Ishikawa (cell line): Measurements from ENCODE around the gene GTPBP3.

Experiments used
- CEBPB ChIP-seq: IDR thresholded peaks from 2 replicates; pipeline ENCODE4 v1.6.1; 2012
- CREB1 ChIP-seq: IDR thresholded peaks from 2 replicates; pipeline ENCODE4 v1.6.1; 2012; ENCODE audit warnings: low read depth
- EGR1 ChIP-seq: IDR thresholded peaks from 2 replicates; pipeline ENCODE4 v1.6.1; 2012
- EP300 ChIP-seq: IDR thresholded peaks from 2 replicates; pipeline ENCODE4 v1.6.1; 2012; ENCODE audit warnings: borderline replicate concordance
- FOXM1 ChIP-seq: IDR thresholded peaks from 2 replicates; pipeline ENCODE4 v1.6.1; 2012; ENCODE audit warnings: low read depth, borderline replicate concordance
- NFIC ChIP-seq: IDR thresholded peaks from 2 replicates; pipeline ENCODE4 v1.6.1; 2012
- RAD21 ChIP-seq: IDR thresholded peaks from 2 replicates; pipeline ENCODE4 v1.6.1; 2012; ENCODE audit warnings: low read depth
- TAF1 ChIP-seq: IDR thresholded peaks from 2 replicates; pipeline ENCODE4 v1.6.1; 2012; ENCODE audit warnings: low read depth, mild to moderate bottlenecking
- TCF12 ChIP-seq: IDR thresholded peaks from 2 replicates; pipeline ENCODE4 v1.6.1; 2012; ENCODE audit warnings: low read depth
- TEAD4 ChIP-seq: IDR thresholded peaks from 2 replicates; pipeline ENCODE4 v1.6.1; 2012
- YY1 ChIP-seq: IDR thresholded peaks from 2 replicates; pipeline ENCODE4 v1.6.1; 2012; ENCODE audit warnings: low read depth
- ZBTB7A ChIP-seq: IDR thresholded peaks from 2 replicates; pipeline ENCODE4 v1.6.1; 2012; ENCODE audit warnings: low read depth
- TF ChIP-seq, protein P1 (sequence below): IDR thresholded peaks from 2 replicates; pipeline ENCODE4 v1.6.1; 2012; ENCODE audit warnings: low read depth, mild to moderate bottlenecking
- TF ChIP-seq, protein P2 (sequence below): IDR thresholded peaks from 2 replicates; pipeline ENCODE4 v1.6.1; 2012
- TF ChIP-seq, protein P3 (sequence below): IDR thresholded peaks from 2 replicates; pipeline ENCODE4 v1.6.1; 2012

Gene GTPBP3

DNA sequence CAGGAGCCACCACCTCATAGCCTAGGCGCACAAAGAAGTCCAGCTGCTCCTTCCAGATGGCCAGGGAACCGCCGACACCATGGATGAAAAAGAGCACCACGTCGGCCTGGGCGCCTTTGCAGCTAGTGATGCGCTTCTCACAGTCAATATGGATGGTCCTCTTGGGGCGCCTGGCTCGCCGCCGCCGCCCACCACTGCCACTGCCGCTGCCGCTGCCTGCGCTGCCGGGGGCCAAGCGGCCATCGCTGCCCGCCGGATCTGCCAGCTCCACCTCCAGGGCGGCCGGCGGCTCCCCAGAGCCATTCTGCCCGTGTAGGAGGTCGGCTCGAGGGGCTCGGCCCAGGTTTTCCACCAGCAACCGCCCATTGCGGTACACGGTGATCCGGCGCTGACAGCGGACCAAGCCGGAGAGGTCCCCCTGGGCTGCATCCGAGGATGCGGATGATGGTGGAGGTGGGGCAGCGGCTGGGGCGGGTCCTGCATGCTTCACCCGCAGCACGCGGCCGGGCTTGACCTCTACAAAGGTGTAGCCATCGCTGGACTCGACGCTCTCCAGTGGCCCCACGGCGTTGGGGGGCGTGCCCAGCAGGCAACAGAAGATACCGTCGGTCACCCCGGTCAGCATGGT lies 36.2 kb upstream of the GTPBP3 start:
- TF ChIP-seq, protein P1, sequence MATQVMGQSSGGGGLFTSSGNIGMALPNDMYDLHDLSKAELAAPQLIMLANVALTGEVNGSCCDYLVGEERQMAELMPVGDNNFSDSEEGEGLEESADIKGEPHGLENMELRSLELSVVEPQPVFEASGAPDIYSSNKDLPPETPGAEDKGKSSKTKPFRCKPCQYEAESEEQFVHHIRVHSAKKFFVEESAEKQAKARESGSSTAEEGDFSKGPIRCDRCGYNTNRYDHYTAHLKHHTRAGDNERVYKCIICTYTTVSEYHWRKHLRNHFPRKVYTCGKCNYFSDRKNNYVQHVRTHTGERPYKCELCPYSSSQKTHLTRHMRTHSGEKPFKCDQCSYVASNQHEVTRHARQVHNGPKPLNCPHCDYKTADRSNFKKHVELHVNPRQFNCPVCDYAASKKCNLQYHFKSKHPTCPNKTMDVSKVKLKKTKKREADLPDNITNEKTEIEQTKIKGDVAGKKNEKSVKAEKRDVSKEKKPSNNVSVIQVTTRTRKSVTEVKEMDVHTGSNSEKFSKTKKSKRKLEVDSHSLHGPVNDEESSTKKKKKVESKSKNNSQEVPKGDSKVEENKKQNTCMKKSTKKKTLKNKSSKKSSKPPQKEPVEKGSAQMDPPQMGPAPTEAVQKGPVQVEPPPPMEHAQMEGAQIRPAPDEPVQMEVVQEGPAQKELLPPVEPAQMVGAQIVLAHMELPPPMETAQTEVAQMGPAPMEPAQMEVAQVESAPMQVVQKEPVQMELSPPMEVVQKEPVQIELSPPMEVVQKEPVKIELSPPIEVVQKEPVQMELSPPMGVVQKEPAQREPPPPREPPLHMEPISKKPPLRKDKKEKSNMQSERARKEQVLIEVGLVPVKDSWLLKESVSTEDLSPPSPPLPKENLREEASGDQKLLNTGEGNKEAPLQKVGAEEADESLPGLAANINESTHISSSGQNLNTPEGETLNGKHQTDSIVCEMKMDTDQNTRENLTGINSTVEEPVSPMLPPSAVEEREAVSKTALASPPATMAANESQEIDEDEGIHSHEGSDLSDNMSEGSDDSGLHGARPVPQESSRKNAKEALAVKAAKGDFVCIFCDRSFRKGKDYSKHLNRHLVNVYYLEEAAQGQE = no peak
- TF ChIP-seq TEAD4 (no peak), EGR1 (no peak), NFIC (no peak), TAF1 (no peak), FOXM1 (no peak), ZBTB7A (no peak), CEBPB (no peak), EP300 (no peak), TCF12 (no peak), RAD21 (no peak), YY1 (no peak), CREB1 (no peak)
- TF ChIP-seq, protein P2, sequence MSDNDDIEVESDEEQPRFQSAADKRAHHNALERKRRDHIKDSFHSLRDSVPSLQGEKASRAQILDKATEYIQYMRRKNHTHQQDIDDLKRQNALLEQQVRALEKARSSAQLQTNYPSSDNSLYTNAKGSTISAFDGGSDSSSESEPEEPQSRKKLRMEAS = no peak
- TF ChIP-seq, protein P3, sequence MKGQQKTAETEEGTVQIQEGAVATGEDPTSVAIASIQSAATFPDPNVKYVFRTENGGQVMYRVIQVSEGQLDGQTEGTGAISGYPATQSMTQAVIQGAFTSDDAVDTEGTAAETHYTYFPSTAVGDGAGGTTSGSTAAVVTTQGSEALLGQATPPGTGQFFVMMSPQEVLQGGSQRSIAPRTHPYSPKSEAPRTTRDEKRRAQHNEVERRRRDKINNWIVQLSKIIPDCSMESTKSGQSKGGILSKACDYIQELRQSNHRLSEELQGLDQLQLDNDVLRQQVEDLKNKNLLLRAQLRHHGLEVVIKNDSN = no peak

DNA sequence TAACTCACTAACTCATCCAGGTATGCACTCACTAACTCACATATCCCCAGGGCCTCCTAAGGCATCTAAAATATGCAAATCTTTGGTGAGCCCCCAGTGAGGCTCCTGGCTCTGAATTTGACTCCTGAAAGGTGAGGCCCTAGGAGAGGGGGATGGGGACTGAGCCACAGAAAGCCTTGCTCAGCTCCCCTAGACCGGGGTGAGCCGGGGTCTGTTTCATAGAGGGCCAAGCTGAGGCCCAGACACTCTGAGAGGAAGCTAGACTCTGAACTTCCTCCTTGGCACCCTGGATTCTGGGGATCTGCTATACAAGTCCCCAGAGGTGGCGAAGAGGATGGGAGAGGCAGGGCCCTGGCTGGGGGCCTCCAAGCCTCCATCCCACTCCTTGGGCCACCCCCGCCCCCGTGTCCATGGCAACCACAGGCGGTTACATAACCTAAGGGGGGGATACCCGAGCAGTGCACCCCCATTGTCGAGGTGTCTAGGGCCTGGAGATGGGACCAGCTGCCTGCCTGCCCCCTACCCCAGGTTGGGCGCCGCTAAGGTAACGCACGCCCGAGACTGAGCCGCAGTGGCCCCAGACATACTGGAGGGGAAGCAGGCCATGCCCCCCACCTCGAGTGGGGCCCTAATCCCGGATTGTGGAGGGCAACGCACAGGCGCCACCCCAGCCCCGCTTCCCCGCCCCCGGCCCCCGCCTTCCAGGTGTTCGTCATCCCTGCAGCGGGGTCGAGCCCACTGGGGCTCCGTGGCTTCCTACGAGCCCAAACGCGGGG lies 34.8 kb upstream of the GTPBP3 start:
- TF ChIP-seq, protein P2 = no peak
- TF ChIP-seq EP300 (no peak), CREB1 (no peak), NFIC (no peak), YY1 (no peak), TEAD4 (no peak), TAF1 (no peak), RAD21 (no peak), EGR1 (no peak), TCF12 (no peak), ZBTB7A (no peak), FOXM1 (no peak), CEBPB (no peak)
- TF ChIP-seq, protein P3 = no peak
- TF ChIP-seq, protein P1 = no peak

- TF ChIP-seq CEBPB (no peak), ZBTB7A (peak; percentile 35)
- TF ChIP-seq, protein P3 = peak; percentile 87
- TF ChIP-seq, protein P2 = peak; percentile 47; the same call in 1 of the 2 replicates
Observed at GRCh38 chr19:17303167-17303939, 34.0 kb upstream of the GTPBP3 start, which contains the start of gene ABHD8. TSS of gene ABHD8 (minus strand) at chr19:17303425. CDS start at chr19:17301616, 1,809 bp downstream.

GRCh38 chr19:17303940-17304267 lies 33.4 kb upstream of the GTPBP3 start:
- TF ChIP-seq EP300 = no peak
- TF ChIP-seq, protein P1 = no peak
- no peak for TF ChIP-seq YY1
- no peak for TF ChIP-seq RAD21
- TF ChIP-seq, protein P3 = no peak
- TF ChIP-seq CEBPB = no peak
- no peak for TF ChIP-seq CREB1
- no peak for TF ChIP-seq TEAD4
- no peak for TF ChIP-seq FOXM1
- TF ChIP-seq ZBTB7A = no peak
- no peak for TF ChIP-seq TAF1
- TF ChIP-seq, protein P2 = no peak
- no peak for TF ChIP-seq NFIC
- no peak for TF ChIP-seq EGR1
- no peak for TF ChIP-seq TCF12
